CD4-positive, alpha-beta T cell treated with Interferon alpha-2 for 1 hour (primary cell): ENCODE results near the gene ZDHHC8.

ENCODE experiments used
- DNase-seq, 2 donors: peaks; one replicate each; pipeline ENCODE4 v3.0.0-alpha.2; 2020 to 2022

Gene ZDHHC8

GRCh38 chr22:20096574-20097420, 34.8 kb upstream of the ZDHHC8 start:
- no peak for DNase-seq

- no peak for DNase-seq
These were observed 32.4 kb upstream of the ZDHHC8 start for GRCh38 chr22:20099099-20099711.

GRCh38 chr22:20101638-20102037, 30.0 kb upstream of the ZDHHC8 start:
- no peak for DNase-seq

- no peak for DNase-seq
These were observed 29.3 kb upstream of the ZDHHC8 start for GRCh38 chr22:20102203-20102780.

- no peak for DNase-seq
These were observed 26.0 kb upstream of the ZDHHC8 start for GRCh38 chr22:20105456-20106204.

GRCh38 chr22:20106205-20106848, 25.3 kb upstream of the ZDHHC8 start:
- DNase-seq: no peak

- no peak for DNase-seq
These were observed 24.8 kb upstream of the ZDHHC8 start for GRCh38 chr22:20106849-20107237.

GRCh38 chr22:20107471-20107901, 24.1 kb upstream of the ZDHHC8 start:
- DNase-seq: no peak

- no peak for DNase-seq
These were observed 23.4 kb upstream of the ZDHHC8 start for GRCh38 chr22:20107951-20108756.

GRCh38 chr22:20108757-20109230, 22.8 kb upstream of the ZDHHC8 start:
- no peak for DNase-seq

GRCh38 chr22:20109411-20110358, 21.9 kb upstream of the ZDHHC8 start:
- no peak for DNase-seq

GRCh38 chr22:20110359-20110985, 21.1 kb upstream of the ZDHHC8 start:
- DNase-seq: no peak

- peak in 1 of 2 donors; percentile 45 for DNase-seq
These were observed 20.4 kb upstream of the ZDHHC8 start for GRCh38 chr22:20111045-20111688.

- DNase-seq: no peak
These were observed 19.6 kb upstream of the ZDHHC8 start for GRCh38 chr22:20111689-20112622.

- DNase-seq: no peak
These were observed 18.7 kb upstream of the ZDHHC8 start for GRCh38 chr22:20112623-20113511.

- no peak for DNase-seq
These were observed 17.9 kb upstream of the ZDHHC8 start for GRCh38 chr22:20113551-20114310.
